ENCODE results near the gene DMWD. TPM values are rescaled to one million over a fixed set of nuclear protein-coding genes. Genes with fewer than 3 reads are reported as not detected.

Gene DMWD
- total and polyA plus RNA-seq, 2 of the 13 experiments (the other 11 are each of a cell fraction or from before 2014, with no cell fraction given) = 10.3 to 14.9 TPM

GRCh38 chr19:45821570-45821969 is 28.9 kb upstream of the DMWD start:
- Histone ChIP-seq H3K27me3 (ENCODE audit: control insufficient read depth in 1 of 2, insufficient read depth in 2 of 2, low read length in 2 of 2) (no peaks in the 10 kb centered on the region), H2AFZ (ENCODE audit: low read length) (no peak overlapping the region), H3K9ac (ENCODE audit: insufficient read depth, low read depth, low read length) (no peak overlapping the region), H3K4me2 (ENCODE audit: low read depth, low read length) (no peak overlapping the region), H3K4me1 (ENCODE audit: insufficient read depth, low read length) (no peaks in the 10 kb centered on the region), H3K27ac (ENCODE audit: extremely low read length, insufficient read depth, low read length) (no peak overlapping the region), H3K4me3 (replicated peaks in 1 of 3; ENCODE audit: insufficient read depth in 1 of 3, low read depth in 2 of 3, low read length in 3 of 3) (no peak overlapping the region), H4K20me1 (ENCODE audit: insufficient read depth, low read length) (no peaks in the 10 kb centered on the region), H3K9me3 (ENCODE audit: low read length) (no peaks in the 10 kb centered on the region), H3K36me3 (replicated peaks in 1 of 2; ENCODE audit: control insufficient read depth in 1 of 2, insufficient read depth in 2 of 2, low read length in 2 of 2) (peaks cover 22 to 51% of the 10 kb centered on the region in 2 experiments), H3K79me2 (ENCODE audit: insufficient read depth, low read length) (no peaks in the 10 kb centered on the region)
- DNase-seq (ENCODE audit: low spot score) (no peak), ATAC-seq (no peak), FAIRE-seq (no peak)
- POLR2A ChIA-PET = no interaction called here
- 70% methylated on average over 4 of the region's 10 CpGs for WGBS (ENCODE audit: low lambda C conversion rate)
- in situ Hi-C loops (cut with HindIII; ENCODE audit: extremely low pct_ligation_motif_present, low pct_unique_long_range_greater_than_20kb) = no loop called here
- CTCF ChIA-PET (ENCODE audit: low intra/inter-chr PET ratio, low total read pairs) = interaction anchor here (0.6 kb wide), 1 partner anchor 196 kb away, joined by 3 read pairs; no protein-coding TSS in a partner anchor
- no TSS peak for BruUV-seq (replicated peaks)
- intact Hi-C loops (cut with micrococcal nuclease; ENCODE audit: unreplicated experiment) = no loop called here
- TF ChIP-seq POGK (CRISPR knock-in tag; conservative IDR thresholded peaks at IDR 0.05) (no peak), HDAC2 (CRISPR knock-in tag; IDR thresholded peaks at IDR 0.05) (no peak), ZBTB46 (CRISPR knock-in tag; IDR thresholded peaks at IDR 0.05; ENCODE audit: borderline replicate concordance) (no peak), POLR2A (IDR thresholded peaks at IDR 0.05; ENCODE audit: insufficient read depth in 1 of 2, low read depth in 2 of 2, low read length in 2 of 2) (peak in 1 of 2 experiments; percentile 15; a peak in 1 of 4 replicates), AGO2 (optimal IDR thresholded peaks at IDR 0.05; ENCODE audit: low read depth, low read length) (peak; percentile 70), RBFOX2 (IDR thresholded peaks at IDR 0.05; ENCODE audit: low read depth, low read length) (0 out of 2 replicates have a peak, but pooled peaks have one; percentile 16), ZNF777 (CRISPR knock-in tag; IDR thresholded peaks at IDR 0.05) (no peak), THAP8 (CRISPR knock-in tag; IDR thresholded peaks at IDR 0.05; ENCODE audit: borderline replicate concordance) (no peak), TERF1 (CRISPR knock-in tag; IDR thresholded peaks at IDR 0.05) (no peak), GABPB1 (CRISPR knock-in tag; IDR thresholded peaks at IDR 0.05) (no peak), PBX3 (CRISPR knock-in tag; IDR thresholded peaks at IDR 0.05; ENCODE audit: borderline replicate concordance) (no peak)
